IMR-90 (cell line): ENCODE measurements around the gene LEMD3. TPM values are rescaled to one million over a fixed set of nuclear protein-coding genes. Genes with fewer than 3 reads are reported as not detected.

Experiments used
- ATAC-seq: fragments of 200-7000 bp; cut with Tn5 transposase; 2 replicates; pipeline ENCODE4 v1.9.1; 2020; ENCODE audit warnings: low read depth, mild to moderate bottlenecking, moderate library complexity
- BruUV-seq: library from RNA; stranded (reverse); fragments of 400-500 nt; replicated peaks from 2 replicates; lab custom pipeline; 2021; lab: Mats Ljungman, UMichigan
- CTCF ChIA-PET: fragments of 300-600 bp; formaldehyde crosslinking; extraction: SDS; loops from one replicate; lab custom pipeline; 2021; ENCODE audit warnings: antibody characterized with exemption; lab: Yijun Ruan, JAX
- POLR2A ChIA-PET: fragments of 300-600 bp; sonication (Branson Sonifier 250); formaldehyde crosslinking; loops from one replicate; lab custom pipeline; 2022; ENCODE audit warnings: antibody characterized with exemption; ENCODE audit not compliant: unreplicated experiment; lab: Charles Lee
- DNase-seq: peaks from one replicate; pipeline ENCODE4 v3.0.0; 2013
- H2AFZ ChIP-seq: replicated peaks from 2 replicates; pipeline ENCODE3; 2013; ENCODE audit warnings: low read length, mild to moderate bottlenecking; ENCODE audit not compliant: poor library complexity
- H2AK5ac ChIP-seq: 2 replicates; pipeline ENCODE4 v1.6.1; 2013; ENCODE audit warnings: low read depth, low read length, inconsistent platforms
- H2AK9ac ChIP-seq: replicated peaks from 2 replicates; pipeline ENCODE3; 2013; ENCODE audit warnings: mild to moderate bottlenecking, low read depth, low read length, moderate library complexity; ENCODE audit not compliant: poor library complexity
- H2BK120ac ChIP-seq: 2 replicates; pipeline ENCODE4 v1.6.1; 2013; ENCODE audit warnings: low read depth, low read length, inconsistent platforms
- H2BK15ac ChIP-seq: 3 replicates; pipeline ENCODE4 v1.6.1; 2013; ENCODE audit warnings: low read depth, low read length, inconsistent platforms
- H2BK20ac ChIP-seq: 2 replicates; pipeline ENCODE4 v1.6.1; 2013; ENCODE audit warnings: low read depth, mild to moderate bottlenecking, inconsistent platforms, low read length, moderate library complexity
- H2BK5ac ChIP-seq: 2 replicates; pipeline ENCODE4 v1.6.1; 2013; ENCODE audit warnings: mild to moderate bottlenecking, low read depth, low read length, inconsistent platforms; ENCODE audit not compliant: poor library complexity, severe bottlenecking
- H3K14ac ChIP-seq: replicated peaks from 2 replicates; pipeline ENCODE4 v1.6.1; 2013; ENCODE audit warnings: low read depth, low read length, inconsistent platforms
- H3K18ac ChIP-seq: 2 replicates; pipeline ENCODE4 v1.6.1; 2013; ENCODE audit warnings: low read depth, low read length, control low read depth
- H3K23ac ChIP-seq: 2 replicates; pipeline ENCODE4 v1.6.1; 2013; ENCODE audit warnings: low read depth, low read length, inconsistent platforms
- H3K27ac ChIP-seq: 2 replicates; pipeline ENCODE4 v1.5.1; 2013; ENCODE audit warnings: mild to moderate bottlenecking, control low read depth, low read length; ENCODE audit not compliant: insufficient read depth
- H3K27me3 ChIP-seq: 2 replicates; pipeline ENCODE4 v1.6.1; 2013; ENCODE audit warnings: low read length; ENCODE audit not compliant: control insufficient read depth, insufficient read depth
- H3K36me3 ChIP-seq: 2 replicates; pipeline ENCODE4 v1.6.1; 2013; ENCODE audit warnings: low read length, mixed read lengths; ENCODE audit not compliant: control insufficient read depth, insufficient read depth
- H3K4ac ChIP-seq: 2 replicates; pipeline ENCODE4 v1.6.1; 2013; ENCODE audit warnings: low read depth, low read length, inconsistent platforms
- H3K4me1 ChIP-seq: 2 replicates; pipeline ENCODE4 v1.6.1; 2013; ENCODE audit warnings: low read length, mixed read lengths; ENCODE audit not compliant: control insufficient read depth, insufficient read depth
- H3K4me2 ChIP-seq: 2 replicates; pipeline ENCODE4 v1.6.1; 2013; ENCODE audit warnings: low read depth, mild to moderate bottlenecking, control low read depth, low read length, moderate library complexity
- H3K4me3 ChIP-seq: 2 replicates; pipeline ENCODE4 v1.5.1; 2013; ENCODE audit warnings: low read depth, mild to moderate bottlenecking, control low read depth, low read length, moderate library complexity; ENCODE audit not compliant: insufficient read depth
- H3K56ac ChIP-seq: 2 replicates; pipeline ENCODE4 v1.6.1; 2013; ENCODE audit warnings: low read length, inconsistent platforms; ENCODE audit not compliant: insufficient read depth; ENCODE audit errors: extremely low read depth
- H3K79me1 ChIP-seq, 2 experiments: 2 replicates each; pipeline ENCODE4 v1.6.1; 2013; ENCODE audit warnings: low read length in 2 of 2, inconsistent platforms in 1 of 2, low read depth in 1 of 2
- H3K9ac ChIP-seq: 2 replicates; pipeline ENCODE4 v1.6.1; 2013; ENCODE audit warnings: low read depth, low read length, control low read depth
- H3K9me1 ChIP-seq: 2 replicates; pipeline ENCODE4 v1.6.1; 2013; ENCODE audit warnings: low read length, inconsistent platforms; ENCODE audit not compliant: insufficient read depth
- H3K9me3 ChIP-seq: 2 replicates; pipeline ENCODE4 v1.6.1; 2013; ENCODE audit warnings: low read length; ENCODE audit not compliant: control insufficient read depth, insufficient read depth
- H4K20me1 ChIP-seq: 2 replicates; pipeline ENCODE4 v1.6.1; 2013; ENCODE audit warnings: low read length, inconsistent platforms; ENCODE audit not compliant: insufficient read depth
- H4K5ac ChIP-seq: 2 replicates; pipeline ENCODE4 v1.6.1; 2013; ENCODE audit warnings: mild to moderate bottlenecking, low read depth, low read length, control low read depth
- H4K8ac ChIP-seq, 2 experiments: 2 replicates each; pipeline ENCODE4 v1.6.1; 2013; ENCODE audit warnings: low read depth in 2 of 2, low read length in 2 of 2, control low read depth in 1 of 2, inconsistent platforms in 1 of 2
- H4K91ac ChIP-seq: 2 replicates; pipeline ENCODE4 v1.6.1; 2013; ENCODE audit warnings: low read depth, low read length, inconsistent platforms; ENCODE audit not compliant: insufficient read depth
- BHLHE40 ChIP-seq: fragments of 150-350 bp; IDR thresholded peaks from 2 replicates; pipeline ENCODE4 v1.6.1; 2016; ENCODE audit warnings: mild to moderate bottlenecking, low read depth, low read length
- CHD1 ChIP-seq: IDR thresholded peaks from 2 replicates; pipeline ENCODE4 v1.6.1; 2012; ENCODE audit warnings: low read depth, low read length, improper control_type of control experiment
- CTCF ChIP-seq: conservative IDR thresholded peaks from 2 replicates; pipeline ENCODE4 v1.5.1; 2012; ENCODE audit warnings: mild to moderate bottlenecking, low read depth, low read length, improper control_type of control experiment
- ELK1 ChIP-seq: fragments of 150-350 bp; IDR thresholded peaks from 2 replicates; pipeline ENCODE4 v1.6.1; 2016; ENCODE audit warnings: low read depth, mild to moderate bottlenecking, low read length, moderate library complexity, borderline replicate concordance
- FOS ChIP-seq: fragments of 150-350 bp; IDR thresholded peaks from 2 replicates; pipeline ENCODE4 v1.6.1; 2016; ENCODE audit warnings: low read depth, low read length
- MXI1 ChIP-seq: IDR thresholded peaks from 2 replicates; pipeline ENCODE4 v1.6.1; 2012; ENCODE audit warnings: low read depth, mild to moderate bottlenecking, low read length, moderate library complexity, borderline replicate concordance
- POLR2A ChIP-seq: IDR thresholded peaks from 2 replicates; pipeline ENCODE4 v1.6.1; 2012; ENCODE audit warnings: mild to moderate bottlenecking, low read depth, low read length
- RFX5 ChIP-seq: IDR thresholded peaks from 2 replicates; pipeline ENCODE4 v1.8.0; 2012; ENCODE audit warnings: low read depth, mild to moderate bottlenecking, low read length, moderate library complexity
- USF2 ChIP-seq: fragments of 150-350 bp; IDR thresholded peaks from 2 replicates; pipeline ENCODE4 v1.6.1; 2017; ENCODE audit warnings: mild to moderate bottlenecking, antibody characterized with exemption, low read length, low read depth
- WGBS, 2 experiments: methylation state at CpG; one replicate each; pipeline versions ENCODE4 v1.1.5 to v1.1.7; 2013; ENCODE audit warnings: missing lambda C conversion rate in 2 of 2; ENCODE audit not compliant: insufficient read length in 1 of 2; ENCODE audit errors: extremely low coverage in 2 of 2; 5-methylcytosine and 5-hydroxymethylcytosine counted together
- dilution Hi-C: fragments of 300-500 bp; cut with HindIII; formaldehyde crosslinking; loops from one replicate; pipeline ENCODE4 v1.14.3; 2018; ENCODE audit warnings: low sequenced_read_pairs; ENCODE audit not compliant: unreplicated experiment
- in situ Hi-C: fragments of 300-500 bp; cut with MboI; formaldehyde crosslinking; loops from 3 replicates; pipeline ENCODE4 v1.14.3; 2019; ENCODE audit warnings: low sequenced_read_pairs, inconsistent platforms, mixed read lengths
- intact Hi-C: fragments of 100-400 bp; cut with micrococcal nuclease; formaldehyde crosslinking; loops from 2 replicates; pipeline ENCODE4 v1.10.0; 2022
- polyA plus RNA-seq, 3 experiments: library from polyadenylated mRNA; depleted of rRNA; stranded (reverse); fragments of >200 nt; gene quantifications; 2 replicates each; pipeline ENCODE4 v1.2.3, GENCODE V29; 2012; ENCODE audit warnings: low replicate concordance in 1 of 3
- total RNA-seq: library from RNA; depleted of rRNA; stranded (reverse); fragments of >200 nt; gene quantifications from 2 replicates; pipeline ENCODE4 v1.2.3, GENCODE V29; 2012

Gene LEMD3
- total and polyA plus RNA-seq, 2 of the 4 experiments (the other 2 are of a cell fraction): 5.5 to 9.9 TPM

DNA sequence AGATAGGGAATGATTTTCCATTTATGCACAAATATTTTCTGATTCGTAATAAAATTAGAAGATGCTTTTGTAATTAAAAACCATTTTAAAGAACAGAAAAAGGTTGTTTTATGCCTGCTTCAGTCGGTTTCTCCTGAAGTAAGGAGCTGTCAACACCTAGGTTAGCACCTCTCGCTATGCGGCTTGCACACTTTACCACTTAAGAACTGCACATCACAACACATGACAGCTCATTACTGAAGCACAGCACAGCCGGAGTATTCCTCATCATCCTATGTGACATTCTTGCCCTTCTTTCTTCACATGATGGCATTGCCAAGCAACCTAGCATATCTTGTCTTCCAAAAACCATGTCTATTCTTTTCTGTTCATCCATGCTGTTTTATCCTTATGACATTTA lies 42.9 kb upstream of the LEMD3 start:
- BruUV-seq: no TSS peak
- no peak for ATAC-seq
- Histone ChIP-seq H3K27ac (no peak overlapping the region), H3K79me1 (no peaks in the 10 kb centered on the region), H2AFZ (no peak overlapping the region), H3K27me3 (peaks cover 34% of the 10 kb centered on the region), H3K4ac (no peak overlapping the region), H3K56ac (no peak overlapping the region), H3K36me3 (no peaks in the 10 kb centered on the region), H3K18ac (no peak overlapping the region), H2BK20ac (no peak overlapping the region), H3K23ac (no peak overlapping the region), H2AK9ac (no peak overlapping the region), H4K91ac (no peak overlapping the region), H3K9ac (no peak overlapping the region), H4K8ac (no peak overlapping the region), H2BK120ac (no peak overlapping the region), H3K9me3 (no peaks in the 10 kb centered on the region), H3K9me1 (peaks cover 2% of the 10 kb centered on the region; the same call in 1 of the 2 replicates), H3K4me1 (no peaks in the 10 kb centered on the region; the same call in 1 of the 2 replicates), H3K4me2 (no peak overlapping the region), H3K4me3 (no peak overlapping the region), H3K14ac (no peak overlapping the region), H2BK5ac (no peak overlapping the region), H4K5ac (no peak overlapping the region), H4K20me1 (no peaks in the 10 kb centered on the region), H2BK15ac (no peak overlapping the region), H2AK5ac (no peak overlapping the region)
- dilution Hi-C loops (no loop called here), intact Hi-C loops (no loop called here), in situ Hi-C loops (no loop called here)
- DNase-seq: no peak
- TF ChIP-seq FOS (no peak), MXI1 (no peak), CTCF (no peak), CHD1 (no peak), POLR2A (no peak), BHLHE40 (no peak), ELK1 (no peak), USF2 (no peak), RFX5 (no peak)
- 33% methylated on average over 2 of the region's 5 CpGs; no CpG with 5 or more reads in 1 of the 2 experiments for WGBS, 2 experiments
- ChIA-PET POLR2A (no interaction called here), CTCF (no interaction called here)
